H9 (cell line): ENCODE measurements around the gene LINGO1. TPM values are rescaled to one million over a fixed set of nuclear protein-coding genes. Genes with fewer than 3 reads are reported as not detected.

ENCODE experiments used
- DNase-seq: peaks from one replicate; pipeline ENCODE4 v3.0.0-alpha.2; 2017
- H2AFZ ChIP-seq: one replicate; pipeline ENCODE4 v1.6.1; 2013; ENCODE audit warnings: mild to moderate bottlenecking, low read length, control low read depth, moderate library complexity
- H2AK5ac ChIP-seq: 2 replicates; pipeline ENCODE4 v1.6.1; 2013; ENCODE audit warnings: low read length, control low read depth, mixed read lengths; ENCODE audit not compliant: insufficient read length
- H2BK120ac ChIP-seq: one replicate; pipeline ENCODE4 v1.6.1; 2013; ENCODE audit warnings: low read depth, mild to moderate bottlenecking, low read length, control low read depth, inconsistent platforms; ENCODE audit not compliant: poor library complexity, severe bottlenecking
- H2BK12ac ChIP-seq: 2 replicates; pipeline ENCODE4 v1.6.1; 2013; ENCODE audit warnings: low read length, control low read depth, mixed read lengths, low read depth; ENCODE audit not compliant: insufficient read length
- H2BK15ac ChIP-seq: 2 replicates; pipeline ENCODE4 v1.6.1; 2013; ENCODE audit warnings: low read depth, low read length, control low read depth
- H2BK20ac ChIP-seq: one replicate; pipeline ENCODE4 v1.6.1; 2013; ENCODE audit warnings: low read depth, mild to moderate bottlenecking, low read length, control low read depth, inconsistent platforms; ENCODE audit not compliant: poor library complexity, severe bottlenecking
- H2BK5ac ChIP-seq: 2 replicates; pipeline ENCODE4 v1.6.1; 2013; ENCODE audit warnings: low read length, control low read depth, mixed read lengths; ENCODE audit not compliant: insufficient read length
- H3K14ac ChIP-seq: 2 replicates; pipeline ENCODE4 v1.6.1; 2013; ENCODE audit warnings: low read length, control low read depth; ENCODE audit not compliant: insufficient read depth
- H3K18ac ChIP-seq: 2 replicates; pipeline ENCODE4 v1.6.1; 2013; ENCODE audit warnings: low read depth, mild to moderate bottlenecking, mixed read lengths, low read length, control low read depth; ENCODE audit not compliant: insufficient read length
- H3K23ac ChIP-seq: 2 replicates; pipeline ENCODE4 v1.6.1; 2013; ENCODE audit warnings: low read length, control low read depth, mixed read lengths, low read depth; ENCODE audit not compliant: insufficient read length
- H3K23me2 ChIP-seq: 2 replicates; pipeline ENCODE4 v1.6.1; 2013; ENCODE audit warnings: low read depth, mild to moderate bottlenecking, mixed read lengths, low read length, control low read depth; ENCODE audit not compliant: insufficient read length, poor library complexity, severe bottlenecking
- H3K27ac ChIP-seq: 2 replicates; pipeline ENCODE4 v1.5.1; 2013; ENCODE audit warnings: low read length, control low read depth, mixed read lengths, low read depth; ENCODE audit not compliant: insufficient read length
- H3K27me3 ChIP-seq: 2 replicates; pipeline ENCODE4 v1.6.1; 2013; ENCODE audit warnings: low read length, control low read depth, inconsistent platforms; ENCODE audit not compliant: insufficient read depth
- H3K4ac ChIP-seq: 2 replicates; pipeline ENCODE4 v1.6.1; 2013; ENCODE audit warnings: low read depth, mild to moderate bottlenecking, control low read depth, inconsistent platforms, low read length, moderate library complexity
- H3K4me1 ChIP-seq: 2 replicates; pipeline ENCODE4 v1.6.1; 2013; ENCODE audit warnings: low read length, control low read depth, inconsistent platforms; ENCODE audit not compliant: insufficient read depth
- H3K4me2 ChIP-seq: 2 replicates; pipeline ENCODE4 v1.6.1; 2013; ENCODE audit warnings: low read length, control low read depth, mixed read lengths; ENCODE audit not compliant: insufficient read length, insufficient read depth
- H3K56ac ChIP-seq: 2 replicates; pipeline ENCODE4 v1.6.1; 2013; ENCODE audit warnings: low read depth, mild to moderate bottlenecking, mixed read lengths, low read length, control low read depth; ENCODE audit not compliant: insufficient read length
- H3K79me1 ChIP-seq: 2 replicates; pipeline ENCODE4 v1.6.1; 2013; ENCODE audit warnings: low read depth, mild to moderate bottlenecking, moderate library complexity, low read length, control low read depth, inconsistent platforms; ENCODE audit not compliant: insufficient read depth, poor library complexity, severe bottlenecking
- H3K79me2 ChIP-seq: 2 replicates; pipeline ENCODE4 v1.6.1; 2013; ENCODE audit warnings: low read length, control low read depth, inconsistent platforms; ENCODE audit not compliant: insufficient read depth
- H3K9ac ChIP-seq: 2 replicates; pipeline ENCODE4 v1.6.1; 2013; ENCODE audit warnings: low read length, control low read depth, mixed read lengths; ENCODE audit not compliant: insufficient read length; ENCODE audit errors: extremely low read depth
- H3K9me3 ChIP-seq: one replicate; pipeline ENCODE4 v1.6.1; 2013; ENCODE audit warnings: low read depth, low read length, inconsistent platforms; ENCODE audit not compliant: control insufficient read depth
- H3T11ph ChIP-seq: one replicate; pipeline ENCODE4 v1.6.1; 2013; ENCODE audit warnings: mild to moderate bottlenecking, low read length, control low read depth, inconsistent platforms
- H4K20me1 ChIP-seq: one replicate; pipeline ENCODE4 v1.6.1; 2013; ENCODE audit not compliant: control insufficient read depth, insufficient read length, insufficient read depth
- H4K5ac ChIP-seq: 2 replicates; pipeline ENCODE4 v1.6.1; 2013; ENCODE audit warnings: low read depth, mild to moderate bottlenecking, mixed read lengths, low read length, control low read depth; ENCODE audit not compliant: insufficient read length
- H4K8ac ChIP-seq: replicated peaks from 2 replicates; pipeline ENCODE4 v1.6.1; 2013; ENCODE audit warnings: low read length, control low read depth, mixed read lengths, low read depth; ENCODE audit not compliant: insufficient read length
- H4K91ac ChIP-seq: 2 replicates; pipeline ENCODE4 v1.6.1; 2013; ENCODE audit warnings: low read depth, mild to moderate bottlenecking, moderate library complexity, mixed read lengths, low read length, control low read depth; ENCODE audit not compliant: insufficient read length
- H3K27ac Mint-ChIP-seq, 3 experiments: 2 replicates in 2 of 3; 3 replicates in 1 of 3; pipeline ENCODE4 v1.8.0; 2020 to 2021; ENCODE audit warnings: mixed read lengths in 3 of 3, mild to moderate bottlenecking in 1 of 3, moderate library complexity in 1 of 3
- H3K27me3 Mint-ChIP-seq: 2 replicates; pipeline ENCODE4 v1.8.0; 2021; ENCODE audit warnings: low read depth, mild to moderate bottlenecking, moderate library complexity, mixed read lengths
- H3K36me3 Mint-ChIP-seq, 3 experiments: 2 replicates in 2 of 3; 3 replicates in 1 of 3; pipeline ENCODE4 v1.8.0; 2020 to 2021; ENCODE audit warnings: low read depth in 3 of 3, mixed read lengths in 3 of 3; ENCODE audit not compliant: insufficient read depth in 1 of 3
- H3K4me1 Mint-ChIP-seq, 2 experiments: 2 replicates each; pipeline ENCODE4 v1.8.0; 2020; ENCODE audit warnings: mixed read lengths in 2 of 2
- H3K4me3 Mint-ChIP-seq, 2 experiments: 2 replicates in 1 of 2; 3 replicates in 1 of 2; pipeline ENCODE4 v1.8.0; 2020 to 2021; ENCODE audit warnings: mild to moderate bottlenecking in 2 of 2, mixed read lengths in 2 of 2, moderate library complexity in 1 of 2
- H3K9me3 Mint-ChIP-seq, 2 experiments: 2 replicates in 1 of 2; 3 replicates in 1 of 2; pipeline ENCODE4 v1.8.0; 2020; ENCODE audit warnings: mild to moderate bottlenecking in 2 of 2, mixed read lengths in 2 of 2, moderate library complexity in 1 of 2
- WGBS: extraction: QIAGEN DNeasy Blood & Tissue Kit; methylation state at CpG from one replicate; pipeline ENCODE4 v1.1.7; 2013; ENCODE audit warnings: missing lambda C conversion rate, low lambda C conversion rate, mixed read lengths; ENCODE audit not compliant: insufficient read length; ENCODE audit errors: extremely low coverage; 5-methylcytosine and 5-hydroxymethylcytosine counted together
- total RNA-seq: library from RNA; stranded (reverse); gene quantifications from 2 replicates; pipeline ENCODE4 v1.2.1, GENCODE V29; 2021
- TF ChIP-seq, protein P1 (sequence below): fragments of 200-600 bp; sonication (generic); conservative IDR thresholded peaks from 3 replicates; pipeline ENCODE4 v1.8.0; 2021; ENCODE audit warnings: antibody characterized with exemption, mild to moderate bottlenecking

LINGO1 gene
- total RNA-seq, 1 experiment from 2014 or later, result 41.6 TPM

- peak overlapping the region; percentile 19 for H4K91ac ChIP-seq
- H3K27me3 ChIP-seq, result no peaks in the 10 kb centered on the region
- H3K18ac ChIP-seq, result no peak overlapping the region
- H3T11ph ChIP-seq, result no peak overlapping the region
- no peak overlapping the region for H2BK20ac ChIP-seq
- H3K4me1 Mint-ChIP-seq, result peaks cover 5 to 23% of the 10 kb centered on the region in 2 experiments
- H2BK12ac ChIP-seq, result no peak overlapping the region
- no peak overlapping the region for H3K4me3 Mint-ChIP-seq
- no peak overlapping the region; a peak in 1 of 7 replicates for H3K27ac Mint-ChIP-seq
- H2BK120ac ChIP-seq, result no peak overlapping the region
- no peak overlapping the region for H2BK15ac ChIP-seq
- no peak overlapping the region for H3K56ac ChIP-seq
- H2AK5ac ChIP-seq, result no peak overlapping the region
- H4K8ac ChIP-seq, result no peak overlapping the region
- H3K27me3 Mint-ChIP-seq, result peaks cover 16% of the 10 kb centered on the region
- no peak overlapping the region for H2AFZ ChIP-seq
- no peak overlapping the region for H3K23ac ChIP-seq
- DNase-seq, result no peak
- no peak overlapping the region for H3K14ac ChIP-seq
- peaks cover 4 to 5% of the 10 kb centered on the region in 2 experiments; a peak in 4 of 5 replicates for H3K9me3 Mint-ChIP-seq
- H3K9me3 ChIP-seq, result no peaks in the 10 kb centered on the region
- no peak overlapping the region for H3K27ac ChIP-seq
- H3K9ac ChIP-seq, result no peak overlapping the region
- no peaks in the 10 kb centered on the region for H3K23me2 ChIP-seq
- no peaks in the 10 kb centered on the region for H3K79me1 ChIP-seq
- H2BK5ac ChIP-seq, result no peak overlapping the region
- no peaks in the 10 kb centered on the region for H3K4me1 ChIP-seq
- H4K20me1 ChIP-seq, result no peaks in the 10 kb centered on the region
- H3K79me2 ChIP-seq, result no peaks in the 10 kb centered on the region
- H4K5ac ChIP-seq, result no peak overlapping the region
- WGBS, result no CpG with 5 or more reads among the region's 3 CpGs
- TF ChIP-seq, protein P1, sequence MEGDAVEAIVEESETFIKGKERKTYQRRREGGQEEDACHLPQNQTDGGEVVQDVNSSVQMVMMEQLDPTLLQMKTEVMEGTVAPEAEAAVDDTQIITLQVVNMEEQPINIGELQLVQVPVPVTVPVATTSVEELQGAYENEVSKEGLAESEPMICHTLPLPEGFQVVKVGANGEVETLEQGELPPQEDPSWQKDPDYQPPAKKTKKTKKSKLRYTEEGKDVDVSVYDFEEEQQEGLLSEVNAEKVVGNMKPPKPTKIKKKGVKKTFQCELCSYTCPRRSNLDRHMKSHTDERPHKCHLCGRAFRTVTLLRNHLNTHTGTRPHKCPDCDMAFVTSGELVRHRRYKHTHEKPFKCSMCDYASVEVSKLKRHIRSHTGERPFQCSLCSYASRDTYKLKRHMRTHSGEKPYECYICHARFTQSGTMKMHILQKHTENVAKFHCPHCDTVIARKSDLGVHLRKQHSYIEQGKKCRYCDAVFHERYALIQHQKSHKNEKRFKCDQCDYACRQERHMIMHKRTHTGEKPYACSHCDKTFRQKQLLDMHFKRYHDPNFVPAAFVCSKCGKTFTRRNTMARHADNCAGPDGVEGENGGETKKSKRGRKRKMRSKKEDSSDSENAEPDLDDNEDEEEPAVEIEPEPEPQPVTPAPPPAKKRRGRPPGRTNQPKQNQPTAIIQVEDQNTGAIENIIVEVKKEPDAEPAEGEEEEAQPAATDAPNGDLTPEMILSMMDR, result no peak
- no peak overlapping the region for H3K4me2 ChIP-seq
- H3K36me3 Mint-ChIP-seq, result peaks cover 0 to 7% (median 2%) of the 10 kb centered on the region in 3 experiments; a peak in 3 of 7 replicates
- H3K4ac ChIP-seq, result no peak overlapping the region
Observed at GRCh38 chr15:77649610-77650009, 16.9 kb upstream of the LINGO1 start.
